Skeletal muscle tissue (tissue), 4 donors: Measurements from ENCODE around the gene GPATCH1. TPM values are rescaled to one million over a fixed set of nuclear protein-coding genes. Genes with fewer than 3 reads are reported as not detected.

Source experiments
- H3K27ac ChIP-seq: one replicate; pipeline ENCODE4 v1.7.0; 2013; ENCODE audit warnings: mild to moderate bottlenecking, low read depth, low read length, inconsistent platforms
- H3K27me3 ChIP-seq, 3 donors: one replicate each; pipeline ENCODE4 v1.7.0; 2013; ENCODE audit warnings: low read length in 3 of 3; ENCODE audit not compliant: control insufficient read depth in 3 of 3, insufficient read depth in 3 of 3
- H3K36me3 ChIP-seq, 3 donors: one replicate each; pipeline ENCODE4 v1.7.0; 2013; ENCODE audit warnings: low read length in 3 of 3; ENCODE audit not compliant: control insufficient read depth in 3 of 3, insufficient read depth in 3 of 3
- H3K4me1 ChIP-seq, 3 donors: one replicate each; pipeline ENCODE4 v1.7.0; 2013; ENCODE audit warnings: low read length in 3 of 3, mild to moderate bottlenecking in 3 of 3; ENCODE audit not compliant: control insufficient read depth in 3 of 3, insufficient read depth in 3 of 3
- H3K4me3 ChIP-seq, 3 donors: one replicate each; pipeline ENCODE4 v1.7.0; 2013; ENCODE audit warnings: low read length in 3 of 3
- H3K9ac ChIP-seq, 3 donors: one replicate each; pipeline ENCODE4 v1.7.0; 2013; ENCODE audit warnings: low read length in 3 of 3, mild to moderate bottlenecking in 3 of 3, moderate library complexity in 2 of 3, low read depth in 1 of 3
- H3K9me3 ChIP-seq, 3 donors: one replicate each; pipeline ENCODE4 v1.7.0; 2013; ENCODE audit warnings: low read length in 3 of 3; ENCODE audit not compliant: control insufficient read depth in 3 of 3
- total RNA-seq: library from RNA; depleted of rRNA; stranded (reverse); fragments of >200 nt; gene quantifications from one replicate; pipeline ENCODE4 v1.2.3, GENCODE V29; 2014
- donor health status: Osteomylitis.

Gene GPATCH1
- total RNA-seq, 1 donor from 2014 or later = 6.3 TPM

- no peak overlapping the region for H3K9ac ChIP-seq
- H3K9me3 ChIP-seq = no peaks in the 10 kb centered on the region
- H3K27ac ChIP-seq = no peak overlapping the region
- peaks cover 38 to 44% (median 44%) of the 10 kb centered on the region in 3 donors for H3K36me3 ChIP-seq
- H3K27me3 ChIP-seq = no peaks in the 10 kb centered on the region
- H3K4me1 ChIP-seq = peaks cover 4 to 17% (median 13%) of the 10 kb centered on the region in 3 donors
- no peak overlapping the region for H3K4me3 ChIP-seq
These were observed 9.2 kb downstream of the GPATCH1 start for GRCh38 chr19:33090179-33090578.

- no peaks in the 10 kb centered on the region for H3K27me3 ChIP-seq
- H3K9ac ChIP-seq = no peak overlapping the region
- no peak overlapping the region for H3K27ac ChIP-seq
- H3K36me3 ChIP-seq = peaks cover 59 to 65% (median 62%) of the 10 kb centered on the region in 3 donors
- peaks cover 4 to 9% (median 6%) of the 10 kb centered on the region in 3 donors for H3K4me1 ChIP-seq
- no peaks in the 10 kb centered on the region for H3K9me3 ChIP-seq
- no peak overlapping the region for H3K4me3 ChIP-seq
These were observed 12.6 kb downstream of the GPATCH1 start for GRCh38 chr19:33093420-33094210.

GRCh38 chr19:33094436-33095067 lies 13.6 kb downstream of the GPATCH1 start:
- H3K36me3 ChIP-seq = peaks cover 55 to 64% (median 59%) of the 10 kb centered on the region in 3 donors

GRCh38 chr19:33096005-33096404 lies 15.0 kb downstream of the GPATCH1 start:
- peaks cover 43 to 58% (median 52%) of the 10 kb centered on the region in 3 donors for H3K36me3 ChIP-seq
- no peaks in the 10 kb centered on the region for H3K27me3 ChIP-seq
- no peak overlapping the region for H3K9ac ChIP-seq
- no peak overlapping the region for H3K4me3 ChIP-seq
- H3K4me1 ChIP-seq = peaks cover 4 to 9% (median 6%) of the 10 kb centered on the region in 3 donors
- no peak overlapping the region for H3K27ac ChIP-seq
- no peaks in the 10 kb centered on the region for H3K9me3 ChIP-seq

More at GRCh38 chr19:33094436-33095067, 13.6 kb downstream of the GPATCH1 start:
- H3K27ac ChIP-seq = peak overlapping the region; percentile 28
- H3K4me3 ChIP-seq = no peak overlapping the region
- no peaks in the 10 kb centered on the region for H3K27me3 ChIP-seq
- H3K4me1 ChIP-seq = peaks cover 4 to 9% (median 6%) of the 10 kb centered on the region in 3 donors
- no peaks in the 10 kb centered on the region for H3K9me3 ChIP-seq
- H3K9ac ChIP-seq = no peak overlapping the region

- Histone ChIP-seq H3K36me3 (peaks cover 41 to 59% (median 57%) of the 10 kb centered on the region in 3 donors), H3K4me3 (no peak overlapping the region), H3K27me3 (no peaks in the 10 kb centered on the region), H3K9ac (peak overlapping the region in 1 of 3 donors; percentile 20), H3K9me3 (no peaks in the 10 kb centered on the region), H3K4me1 (peaks cover 0 to 4% (median 4%) of the 10 kb centered on the region in 3 donors), H3K27ac (no peak overlapping the region)
These were observed 17.1 kb downstream of the GPATCH1 start for GRCh38 chr19:33098055-33098534.

GRCh38 chr19:33100894-33101644 lies 20.1 kb downstream of the GPATCH1 start:
- Histone ChIP-seq H3K9ac (no peak overlapping the region), H3K9me3 (no peaks in the 10 kb centered on the region), H3K27me3 (no peaks in the 10 kb centered on the region), H3K27ac (no peak overlapping the region), H3K36me3 (peaks cover 23 to 49% (median 37%) of the 10 kb centered on the region in 3 donors), H3K4me1 (no peaks in the 10 kb centered on the region), H3K4me3 (no peak overlapping the region)

- Histone ChIP-seq H3K27ac (no peak overlapping the region), H3K27me3 (no peaks in the 10 kb centered on the region), H3K36me3 (peaks cover 26 to 55% (median 42%) of the 10 kb centered on the region in 3 donors), H3K4me1 (no peaks in the 10 kb centered on the region), H3K4me3 (no peak overlapping the region), H3K9me3 (no peaks in the 10 kb centered on the region), H3K9ac (no peak overlapping the region)
These were observed 21.9 kb downstream of the GPATCH1 start for GRCh38 chr19:33102893-33103292.

- Histone ChIP-seq H3K27ac (no peak overlapping the region), H3K9me3 (no peaks in the 10 kb centered on the region), H3K36me3 (peaks cover 35 to 66% (median 48%) of the 10 kb centered on the region in 3 donors), H3K4me1 (no peaks in the 10 kb centered on the region), H3K27me3 (no peaks in the 10 kb centered on the region), H3K9ac (no peak overlapping the region), H3K4me3 (no peak overlapping the region)
These were observed 27.2 kb downstream of the GPATCH1 start for GRCh38 chr19:33108161-33108560.

GRCh38 chr19:33110137-33110910 lies 29.3 kb downstream of the GPATCH1 start:
- H3K9ac ChIP-seq = no peak overlapping the region
- H3K36me3 ChIP-seq = peaks cover 43 to 65% (median 60%) of the 10 kb centered on the region in 3 donors
- H3K9me3 ChIP-seq = no peaks in the 10 kb centered on the region
- no peak overlapping the region for H3K4me3 ChIP-seq
- no peaks in the 10 kb centered on the region for H3K4me1 ChIP-seq
- no peak overlapping the region for H3K27ac ChIP-seq
- no peaks in the 10 kb centered on the region for H3K27me3 ChIP-seq
